Measurements from ENCODE around the gene RAB11FIP3. TPM values are rescaled to one million over a fixed set of nuclear protein-coding genes. Genes with fewer than 3 reads are reported as not detected.

Gene RAB11FIP3
- total and polyA plus RNA-seq, 8 donors, result 22.0 to 67.4 (median 33.2) TPM

DNA sequence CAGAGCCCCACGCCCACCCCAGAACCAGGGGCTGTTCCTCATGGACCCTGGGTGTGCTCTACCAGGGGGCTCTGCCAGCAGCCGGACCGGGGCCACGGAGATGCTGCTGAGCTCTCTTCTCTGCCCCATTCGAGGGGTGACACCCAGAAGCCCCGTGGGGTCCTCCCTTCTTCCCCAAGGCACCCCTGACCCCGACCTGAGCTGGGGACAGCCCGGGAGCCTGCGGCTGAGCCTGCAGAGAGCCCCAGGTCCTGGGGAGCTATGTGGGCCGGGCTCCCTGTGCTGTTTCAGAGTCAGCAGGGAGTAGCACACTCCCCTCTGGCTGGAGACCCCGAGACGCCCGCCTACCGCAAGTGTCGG lies 133.6 kb downstream of the RAB11FIP3 start:
- intact Hi-C loops (cut with DNase I), result no loop called here
- Histone ChIP-seq H3K27me3 (no peaks in the 10 kb centered on the region), H3K4me3 (no peak overlapping the region), H3K9me3 (no peaks in the 10 kb centered on the region), H3K4me1 (no peaks in the 10 kb centered on the region), H3K36me3 (no peaks in the 10 kb centered on the region), H3K27ac (no peak overlapping the region)
- TF ChIP-seq, protein P1, sequence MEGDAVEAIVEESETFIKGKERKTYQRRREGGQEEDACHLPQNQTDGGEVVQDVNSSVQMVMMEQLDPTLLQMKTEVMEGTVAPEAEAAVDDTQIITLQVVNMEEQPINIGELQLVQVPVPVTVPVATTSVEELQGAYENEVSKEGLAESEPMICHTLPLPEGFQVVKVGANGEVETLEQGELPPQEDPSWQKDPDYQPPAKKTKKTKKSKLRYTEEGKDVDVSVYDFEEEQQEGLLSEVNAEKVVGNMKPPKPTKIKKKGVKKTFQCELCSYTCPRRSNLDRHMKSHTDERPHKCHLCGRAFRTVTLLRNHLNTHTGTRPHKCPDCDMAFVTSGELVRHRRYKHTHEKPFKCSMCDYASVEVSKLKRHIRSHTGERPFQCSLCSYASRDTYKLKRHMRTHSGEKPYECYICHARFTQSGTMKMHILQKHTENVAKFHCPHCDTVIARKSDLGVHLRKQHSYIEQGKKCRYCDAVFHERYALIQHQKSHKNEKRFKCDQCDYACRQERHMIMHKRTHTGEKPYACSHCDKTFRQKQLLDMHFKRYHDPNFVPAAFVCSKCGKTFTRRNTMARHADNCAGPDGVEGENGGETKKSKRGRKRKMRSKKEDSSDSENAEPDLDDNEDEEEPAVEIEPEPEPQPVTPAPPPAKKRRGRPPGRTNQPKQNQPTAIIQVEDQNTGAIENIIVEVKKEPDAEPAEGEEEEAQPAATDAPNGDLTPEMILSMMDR (IDR thresholded peaks at IDR 0.05), result no peak
- DNase-seq (no peak), ATAC-seq (no peak), FAIRE-seq (no peak)
- 82 to 83% methylated on average over 10 to 15 of the region's 15 CpGs for WGBS, 2 donors

DNA sequence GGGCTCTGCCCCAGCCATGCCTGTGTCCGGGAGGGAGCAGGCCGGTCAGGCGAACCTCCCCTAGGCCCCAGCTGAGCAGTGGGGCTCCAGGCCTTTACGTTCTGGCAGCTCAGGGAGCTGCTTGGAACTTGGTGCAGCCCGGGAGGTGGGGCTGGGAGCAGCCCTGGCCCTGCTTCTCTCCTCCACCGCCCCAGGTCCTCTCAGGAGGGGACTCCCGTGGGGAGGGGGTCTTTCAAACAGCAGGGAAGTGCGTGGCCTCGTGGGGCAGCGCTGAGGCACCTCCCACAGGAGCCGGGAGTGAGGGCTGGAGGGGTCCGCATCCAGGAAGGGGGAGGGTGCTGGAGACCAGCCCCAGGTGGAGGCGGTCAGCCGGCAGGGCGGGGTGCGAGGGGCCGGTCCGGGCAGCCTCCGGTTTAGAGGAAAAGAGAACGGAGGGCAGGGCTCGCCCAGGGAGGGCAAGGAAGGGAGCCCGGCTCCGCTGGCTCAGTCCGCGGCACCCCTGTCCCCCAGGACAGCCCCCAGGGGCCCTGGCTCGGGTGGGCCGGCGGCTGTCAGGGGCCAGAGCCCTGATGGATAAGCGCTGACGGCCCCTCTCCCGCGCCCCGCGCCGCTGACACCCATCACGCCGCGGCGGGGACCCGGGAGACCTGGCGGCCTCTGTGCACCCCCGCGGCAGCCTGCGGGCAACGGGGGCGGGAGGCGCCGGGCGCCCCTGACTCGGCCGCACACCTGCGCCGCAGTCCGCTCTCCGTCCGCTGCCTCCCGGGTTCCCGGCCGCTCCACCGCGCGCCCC lies 134.2 kb downstream of the RAB11FIP3 start:
- Histone ChIP-seq H3K4me1 (no peaks in the 10 kb centered on the region), H3K27me3 (no peaks in the 10 kb centered on the region), H3K4me3 (no peak overlapping the region), H3K36me3 (no peaks in the 10 kb centered on the region), H3K27ac (no peak overlapping the region), H3K9me3 (no peaks in the 10 kb centered on the region)
- no peak for ATAC-seq
- TF ChIP-seq, protein P1 (IDR thresholded peaks at IDR 0.05), result no peak
- intact Hi-C loops (cut with DNase I), result no loop called here
- FAIRE-seq, result no peak
- WGBS, 2 donors, result 36 to 62% methylated on average over 15 to 62 of the region's 62 CpGs
- no peak for DNase-seq

DNA sequence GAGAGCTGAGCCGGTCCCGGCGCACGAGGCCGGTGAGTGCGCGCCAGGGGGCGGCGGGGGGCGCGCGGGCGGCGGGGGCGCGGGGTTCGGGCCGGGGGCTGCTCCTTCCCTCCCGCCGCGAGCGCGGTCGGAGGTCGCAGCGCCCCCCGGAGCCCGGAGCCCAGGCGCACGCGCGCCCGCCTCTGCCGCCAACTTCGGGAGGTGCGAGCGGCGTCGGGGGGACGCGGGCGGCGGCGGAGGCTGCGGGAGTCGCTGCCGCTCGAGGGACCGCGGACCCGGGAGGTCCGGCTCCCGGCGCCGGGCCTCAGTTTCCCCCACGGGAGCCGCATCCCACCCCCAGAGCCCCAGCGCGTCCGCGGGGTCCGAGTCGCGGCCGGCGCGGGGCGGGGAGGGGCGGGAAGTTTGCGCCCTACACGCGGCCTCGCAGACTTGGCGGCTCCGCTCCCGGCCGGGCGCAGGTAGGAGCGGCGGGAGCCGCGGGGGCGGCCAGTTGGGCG lies 134.8 kb downstream of the RAB11FIP3 start, which contains the start of gene PRR35:
TSS of gene PRR35 (plus strand) at position 191 of the 497 bp plus-strand sequence. CDS start 2,901 bp downstream, outside the sequence.
- WGBS, 2 donors, result 0 to 2% methylated on average over 1 to 83 of the region's 84 CpGs
- Histone ChIP-seq H3K36me3 (no peaks in the 10 kb centered on the region), H3K27me3 (no peaks in the 10 kb centered on the region), H3K27ac (no peak within 1 kb of the TSS), H3K9me3 (no peaks in the 10 kb centered on the region), H3K4me1 (no peaks in the 10 kb centered on the region), H3K4me3 (peak within 1 kb of the TSS in 3 of 4 donors; percentile 12 to 48 (median 39))
- DNase-seq, result no peak
- ATAC-seq, result peak in 2 of 4 donors; percentile 15 to 27
- no peak for FAIRE-seq
- intact Hi-C loops (cut with DNase I), result no loop called here
- TF ChIP-seq, protein P1 (IDR thresholded peaks at IDR 0.05), result no peak

DNA sequence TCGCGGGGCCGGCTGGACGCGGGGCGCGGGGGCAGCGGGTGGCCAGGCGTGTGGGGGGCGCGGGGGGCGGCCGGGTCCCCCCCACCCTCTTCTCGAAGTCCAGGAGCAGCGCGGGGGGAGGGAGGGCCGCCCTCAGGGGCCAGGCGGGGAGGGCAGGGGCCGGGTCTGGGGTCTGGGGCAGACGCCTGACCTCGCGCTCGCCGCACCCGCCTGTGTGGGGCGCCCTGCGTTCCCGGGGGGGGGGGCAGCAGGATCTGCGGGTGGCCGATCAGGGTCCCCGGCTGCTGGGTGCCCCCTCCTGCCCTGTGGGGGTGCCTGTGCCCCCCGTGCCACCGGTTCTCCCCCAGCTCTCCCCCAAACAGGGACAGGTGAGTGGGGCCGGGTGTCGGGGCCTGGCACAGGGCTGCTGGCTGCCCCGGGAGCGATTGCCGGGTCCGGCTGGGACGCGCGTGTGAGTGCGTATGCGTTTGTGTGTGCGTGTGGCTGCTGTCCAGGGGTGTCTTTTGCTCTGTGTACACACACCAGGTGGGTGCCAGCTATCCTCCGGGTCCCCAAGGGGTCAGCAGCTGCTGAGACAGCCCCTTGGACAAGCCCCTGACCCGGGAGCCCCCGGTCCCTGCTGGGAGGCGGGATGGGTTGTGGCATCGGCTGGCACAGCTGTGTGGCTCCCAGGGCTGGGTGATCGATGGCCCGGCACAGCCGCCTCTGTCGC lies 135.4 kb downstream of the RAB11FIP3 start:
- H3K27me3 ChIP-seq, result no peaks in the 10 kb centered on the region
- peak overlapping the region in 3 of 4 donors; percentile 12 to 48 (median 39) for H3K4me3 ChIP-seq
- peak in 4 of 6 donors; percentile 58 to 78 (median 74) for DNase-seq
- no peaks in the 10 kb centered on the region for H3K36me3 ChIP-seq
- TF ChIP-seq, protein P1 (IDR thresholded peaks at IDR 0.05), result no peak
- ATAC-seq, result peak; percentile 52 to 81 (median 75)
- no peaks in the 10 kb centered on the region for H3K4me1 ChIP-seq
- no peak overlapping the region for H3K27ac ChIP-seq
- intact Hi-C loops (cut with DNase I), result no loop called here
- no peak for FAIRE-seq
- WGBS, 2 donors, result 2 to 3% methylated on average over 42 to 51 of the region's 54 CpGs
- H3K9me3 ChIP-seq, result no peaks in the 10 kb centered on the region

Measured in pancreas (tissue), 10 donors.